GM18861 (cell line): ENCODE measurements around the gene SNU13.
"Not testable (repeated sequence)": the region's sequence is repeated elsewhere in the genome, so short reads cannot be mapped to it uniquely, and the experiment has no call there.

Experiments
- ATAC-seq: cut with Tn5 transposase; IDR thresholded peaks from one replicate; pipeline ENCODE4 v1.9.1; 2021; ENCODE audit not compliant: unreplicated experiment

Gene SNU13

GRCh38 chr22:41688365-41689211, at the start of gene SNU13:
Gene SNU13, minus strand, starts transcription at chr22:41688867. Its CDS starts 71 bp downstream, at chr22:41688796.
- peak; percentile 81 for ATAC-seq

GRCh38 chr22:41733241-41733640, 44.6 kb upstream of the SNU13 start:
- not testable (repeated sequence) for ATAC-seq

- ATAC-seq, result no peak
Observed at GRCh38 chr22:41732096-41732772, 43.6 kb upstream of the SNU13 start.

GRCh38 chr22:41731609-41732008, 42.9 kb upstream of the SNU13 start:
- no peak for ATAC-seq

- ATAC-seq, result no peak
Observed at GRCh38 chr22:41725510-41726110, 36.9 kb upstream of the SNU13 start.

- ATAC-seq, result no peak
Observed at GRCh38 chr22:41722496-41722895, 33.8 kb upstream of the SNU13 start.

- ATAC-seq, result no peak
Observed at GRCh38 chr22:41713004-41713403, 24.3 kb upstream of the SNU13 start.

GRCh38 chr22:41709341-41709740, 20.7 kb upstream of the SNU13 start:
- ATAC-seq, result no peak

- no peak for ATAC-seq
Observed at GRCh38 chr22:41702763-41703162, 14.1 kb upstream of the SNU13 start.

- ATAC-seq, result no peak
Observed at GRCh38 chr22:41700108-41700364, 11.4 kb upstream of the SNU13 start.

- no peak for ATAC-seq
Observed at GRCh38 chr22:41699264-41700107, 10.8 kb upstream of the SNU13 start, which contains the start of gene MEI1. Gene MEI1, plus strand, starts transcription at chr22:41699503. Its CDS starts 36 bp downstream, at chr22:41699539.

- no peak for ATAC-seq
Observed at GRCh38 chr22:41697126-41697775, 8.6 kb upstream of the SNU13 start.

- no peak for ATAC-seq
Observed at GRCh38 chr22:41696703-41697102, 8.0 kb upstream of the SNU13 start.

GRCh38 chr22:41695211-41695610, 6.5 kb upstream of the SNU13 start:
- no peak for ATAC-seq

- ATAC-seq, result no peak
Observed at GRCh38 chr22:41690476-41690875, 1.8 kb upstream of the SNU13 start.

- no peak for ATAC-seq
Observed at GRCh38 chr22:41687901-41688364, 734 bp downstream of the SNU13 start.

GRCh38 chr22:41686890-41687289, 1.8 kb downstream of the SNU13 start:
- not testable (repeated sequence) for ATAC-seq

GRCh38 chr22:41684194-41684593, 4.5 kb downstream of the SNU13 start:
- no peak for ATAC-seq

- no peak for ATAC-seq
Observed at GRCh38 chr22:41683616-41684015, 5.1 kb downstream of the SNU13 start.

GRCh38 chr22:41683052-41683451, 5.6 kb downstream of the SNU13 start:
- ATAC-seq, result no peak
